HCT116 (cell line): ENCODE data around the gene LRRC14B. TPM values are rescaled to one million over a fixed set of nuclear protein-coding genes. Genes with fewer than 3 reads are reported as not detected.

Experiments used
- ATAC-seq: fragments of 200-7000 bp; cut with Tn5 transposase; 2 replicates; pipeline ENCODE4 v1.9.1; 2020; ENCODE audit warnings: mild to moderate bottlenecking, moderate library complexity
- BruUV-seq: library from RNA; stranded (reverse); fragments of 400-500 nt; replicated peaks from 2 replicates; lab custom pipeline; 2021; lab: Mats Ljungman, UMichigan
- CTCF ChIA-PET: fragments of 300-600 bp; sonication (Branson Sonifier 250); formaldehyde crosslinking; loops from one replicate; lab custom pipeline; 2021; ENCODE audit warnings: antibody characterized with exemption; lab: Charles Lee
- POLR2A ChIA-PET: fragments of 300-600, 350-600 bp; sonication (Branson Sonifier 250); formaldehyde crosslinking; loops from one replicate; lab custom pipeline; 2021; ENCODE audit warnings: antibody characterized with exemption; lab: Charles Lee
- RAD21 ChIA-PET, 2 experiments: fragments of 300-600 bp; sonication (Branson Sonifier 250); formaldehyde crosslinking; loops; one replicate each; lab custom pipeline; 2023; ENCODE audit warnings: low total read pairs in 2 of 2; ENCODE audit not compliant: uncharacterized antibody in 2 of 2, unreplicated experiment in 2 of 2, low non-redundant PET in 1 of 2; lab: Charles Lee
- DNase-seq: peaks from one replicate; pipeline ENCODE4 v3.0.0-alpha.2; 2010; ENCODE audit warnings: low read depth, low spot score
- H2AFZ ChIP-seq: fragments of 200-600 bp; shearing (Covaris generic), sonication (generic); 2 replicates; pipeline ENCODE4 v1.6.1; 2017; ENCODE audit warnings: low read depth, mixed run types, mixed read lengths, antibody characterized with exemption, low read length; ENCODE audit not compliant: poor library complexity, severe bottlenecking
- H3K27ac ChIP-seq: 2 replicates; pipeline ENCODE4 v1.5.1; 2012; ENCODE audit warnings: low read depth, low read length
- H3K27me3 ChIP-seq: fragments of 200-600 bp; sonication (generic); 2 replicates; pipeline ENCODE4 v1.6.1; 2016; ENCODE audit warnings: mixed run types, low read length, mixed read lengths; ENCODE audit not compliant: insufficient read depth
- H3K36me3 ChIP-seq, 2 experiments: fragments of 200-500 bp in 1 of 2; fragments of 200-600 bp in 1 of 2; sonication (Bioruptor generic) in 1 of 2; sonication (generic) in 1 of 2; 2 replicates each; pipeline versions ENCODE4 v1.5.1 to v1.6.1; 2014 to 2016; ENCODE audit warnings: low read length in 2 of 2, inconsistent platforms in 1 of 2, mixed read lengths in 1 of 2, mixed run types in 1 of 2; ENCODE audit not compliant: insufficient read depth in 2 of 2, control insufficient read depth in 1 of 2
- H3K4me1 ChIP-seq, 2 experiments: fragments of 200-600 bp in 1 of 2; sonication (generic) in 1 of 2; 2 replicates each; pipeline versions ENCODE4 v1.5.1 to v1.6.1; 2012 to 2017; ENCODE audit warnings: low read length in 2 of 2, inconsistent platforms in 1 of 2, mild to moderate bottlenecking in 1 of 2, mixed read lengths in 1 of 2, mixed run types in 1 of 2, moderate library complexity in 1 of 2; ENCODE audit not compliant: insufficient read depth in 2 of 2, control insufficient read depth in 1 of 2
- H3K4me2 ChIP-seq: fragments of 200-600 bp; sonication (generic); 2 replicates; pipeline ENCODE4 v1.6.1; 2017; ENCODE audit warnings: mixed run types, low read length, mixed read lengths
- H3K4me3 ChIP-seq, 2 experiments: fragments of 200-600 bp in 1 of 2; sonication (generic) in 1 of 2; replicated peaks in 1 of 2; 2 replicates each; pipeline ENCODE4 v1.5.1; 2011 to 2016; ENCODE audit warnings: low read length in 2 of 2, control low read depth in 1 of 2, low read depth in 1 of 2, mild to moderate bottlenecking in 1 of 2, mixed read lengths in 1 of 2, mixed run types in 1 of 2
- H3K79me2 ChIP-seq: fragments of 200-600 bp; sonication (generic); 2 replicates; pipeline ENCODE4 v1.6.1; 2017; ENCODE audit warnings: mild to moderate bottlenecking, mixed run types, low read length, moderate library complexity, mixed read lengths; ENCODE audit not compliant: insufficient read depth
- H3K9ac ChIP-seq: fragments of 200-600 bp; sonication (generic); 2 replicates; pipeline ENCODE4 v1.6.1; 2016; ENCODE audit warnings: low read length, mixed read lengths
- H3K9me2 ChIP-seq: fragments of 200-600 bp; sonication (generic), shearing (Covaris generic); 2 replicates; pipeline ENCODE4 v1.6.1; 2017; ENCODE audit warnings: mixed run types, mild to moderate bottlenecking, moderate library complexity; ENCODE audit not compliant: insufficient read depth
- H3K9me3 ChIP-seq, 2 experiments: fragments of 200-500 bp in 1 of 2; fragments of 200-600 bp in 1 of 2; sonication (Bioruptor generic) in 1 of 2; sonication (generic) in 1 of 2; 2 replicates each; pipeline ENCODE4 v1.6.1; 2014 to 2017; ENCODE audit warnings: low read length in 2 of 2, mixed read lengths in 2 of 2, inconsistent platforms in 1 of 2, low read depth in 1 of 2, mild to moderate bottlenecking in 1 of 2, mixed run types in 1 of 2, moderate library complexity in 1 of 2; ENCODE audit not compliant: control insufficient read depth in 1 of 2, insufficient read depth in 1 of 2
- H4K20me1 ChIP-seq: fragments of 200-600 bp; sonication (generic), shearing (Covaris generic); 2 replicates; pipeline ENCODE4 v1.6.1; 2017; ENCODE audit warnings: mixed run types, mild to moderate bottlenecking, moderate library complexity; ENCODE audit not compliant: insufficient read depth
- CBX3 ChIP-seq: IDR thresholded peaks from 2 replicates; pipeline ENCODE4 v1.6.1; 2012; ENCODE audit warnings: low read depth
- EGR1 ChIP-seq: IDR thresholded peaks from 2 replicates; pipeline ENCODE4 v1.6.1; 2012; ENCODE audit warnings: low read depth
- ELF1 ChIP-seq: IDR thresholded peaks from 2 replicates; pipeline ENCODE4 v1.6.1; 2012; ENCODE audit warnings: low read depth, borderline replicate concordance
- POLR2AphosphoS5 ChIP-seq: IDR thresholded peaks from 2 replicates; pipeline ENCODE4 v1.6.1; 2011; ENCODE audit warnings: mild to moderate bottlenecking, low read depth, low read length, moderate library complexity
- RAD21 ChIP-seq: IDR thresholded peaks from 2 replicates; pipeline ENCODE4 v1.6.1; 2012; ENCODE audit warnings: low read depth, mild to moderate bottlenecking
- SIN3A ChIP-seq: IDR thresholded peaks from 2 replicates; pipeline ENCODE4 v1.6.1; 2012; ENCODE audit warnings: low read depth
- SRF ChIP-seq: IDR thresholded peaks from 2 replicates; pipeline ENCODE4 v1.6.1; 2012; ENCODE audit warnings: low read depth
- TCF7L2 ChIP-seq: IDR thresholded peaks from 2 replicates; pipeline ENCODE4 v1.7.0; 2011; ENCODE audit warnings: borderline replicate concordance, inconsistent platforms; ENCODE audit not compliant: insufficient read depth, insufficient read length; ENCODE audit errors: extremely low read depth
- ZBTB33 ChIP-seq: IDR thresholded peaks from 2 replicates; pipeline ENCODE4 v1.6.1; 2011; ENCODE audit warnings: mild to moderate bottlenecking, low read length, moderate library complexity; ENCODE audit not compliant: insufficient replicate concordance; ENCODE audit errors: extremely low read depth
- ZFX ChIP-seq: fragments of 450-650 bp; IDR thresholded peaks from 2 replicates; pipeline ENCODE4 v1.6.1; 2017
- ZNF274 ChIP-seq: fragments of 200-500 bp; sonication (Bioruptor generic); IDR thresholded peaks from 2 replicates; pipeline ENCODE4 v1.6.1; 2014; ENCODE audit warnings: mild to moderate bottlenecking, low read depth, low read length, inconsistent platforms
- intact Hi-C: fragments of 100-400 bp; cut with micrococcal nuclease; formaldehyde crosslinking; loops from 2 replicates; pipeline ENCODE4 v1.10.0; 2022
- total RNA-seq: library from RNA; stranded (reverse); gene quantifications from one replicate; pipeline ENCODE4 v1.2.1, GENCODE V29; 2021; ENCODE audit not compliant: unreplicated experiment
- TF ChIP-seq, protein P1 (sequence below): IDR thresholded peaks from 2 replicates; pipeline ENCODE4 v1.6.1; 2012

LRRC14B gene
- total RNA-seq, 1 experiment from 2014 or later: not detected

GRCh38 chr5:219460-219863, 28.2 kb downstream of the LRRC14B start:
- H3K4me2 ChIP-seq: peak overlapping the region; percentile 67
- intact Hi-C loops: no loop called here
- no peaks in the 10 kb centered on the region for H3K9me2 ChIP-seq
- no peak for DNase-seq
- H3K9ac ChIP-seq: peak overlapping the region; percentile 92
- no peak for TF ChIP-seq SIN3A
- no peak for TF ChIP-seq ELF1
- no peak for TF ChIP-seq CBX3
- TF ChIP-seq RAD21: no peak
- no peak for TF ChIP-seq SRF
- no peak for TF ChIP-seq EGR1
- no peak for TF ChIP-seq ZNF274
- TF ChIP-seq, protein P1, sequence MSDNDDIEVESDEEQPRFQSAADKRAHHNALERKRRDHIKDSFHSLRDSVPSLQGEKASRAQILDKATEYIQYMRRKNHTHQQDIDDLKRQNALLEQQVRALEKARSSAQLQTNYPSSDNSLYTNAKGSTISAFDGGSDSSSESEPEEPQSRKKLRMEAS: no peak
- no peak for TF ChIP-seq ZBTB33
- TF ChIP-seq POLR2AphosphoS5: no peak
- TF ChIP-seq ZFX: no peak
- no peak for TF ChIP-seq TCF7L2
- TF ChIP-seq, all 23 proteins: peak for 0
- ChIA-PET CTCF (interaction anchor here (1.4 kb wide), 1 partner anchor 31 kb away, joined by 4 read pairs; no protein-coding TSS in a partner anchor), POLR2A (no interaction called here), RAD21 (no interaction called here)
- Histone ChIP-seq H3K27ac (no peak overlapping the region), H3K4me1 (peaks cover 0 to 10% of the 10 kb centered on the region in 2 experiments; a peak in 1 of 4 replicates), H3K36me3 (peaks cover 0 to 6% of the 10 kb centered on the region in 2 experiments; a peak in 1 of 4 replicates), H3K27me3 (no peaks in the 10 kb centered on the region), H3K9me3 (no peaks in the 10 kb centered on the region), H2AFZ (no peak overlapping the region), H3K79me2 (peaks cover 64% of the 10 kb centered on the region), H4K20me1 (no peaks in the 10 kb centered on the region; the same call in 1 of the 2 replicates), H3K4me3 (peak overlapping the region; percentile 86)
- no peak for ATAC-seq
- BruUV-seq: TSS peak; percentile 45
